SK-N-MC (cell line): Measurements from ENCODE around the gene SFXN5.

ENCODE experiments used
- EZH2 ChIP-seq: fragments of 200-600 bp; sonication (generic); IDR thresholded peaks from one replicate; pipeline ENCODE4 v1.6.1; 2017; ENCODE audit warnings: antibody characterized with exemption
- FOXP2 ChIP-seq: optimal IDR thresholded peaks from 2 replicates; pipeline ENCODE3; 2011; ENCODE audit warnings: mild to moderate bottlenecking, moderate library complexity; ENCODE audit not compliant: insufficient read depth; ENCODE audit errors: extremely low read length, control extremely low read depth
- POLR2AphosphoS5 ChIP-seq: IDR thresholded peaks from 2 replicates; pipeline ENCODE4 v1.6.1; 2012; ENCODE audit warnings: mild to moderate bottlenecking, low read depth, low read length, borderline replicate concordance

DNA sequence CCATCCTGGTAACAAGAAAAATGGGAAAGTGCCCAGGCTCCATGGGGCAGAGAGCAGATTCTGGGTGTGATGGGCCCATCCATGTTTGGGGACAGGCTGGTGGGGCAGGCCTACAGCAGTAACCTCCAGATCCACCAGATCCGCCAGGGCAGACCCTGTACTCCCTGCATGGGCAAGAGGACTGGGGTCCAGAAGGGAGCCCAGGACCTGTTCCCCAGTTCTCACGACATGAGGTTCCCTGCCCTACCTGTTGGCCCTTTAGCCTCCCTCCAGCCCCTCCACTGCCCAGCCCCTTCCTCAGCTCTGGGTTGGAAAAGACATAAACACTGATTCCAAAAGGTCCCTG is 115.5 kb downstream of the SFXN5 start:
- TF ChIP-seq EZH2 (no peak), POLR2AphosphoS5 (no peak), FOXP2 (no peak)
